Astrocyte of the cerebellum (primary cell): Measurements from ENCODE around the gene SLCO2B1.

Experiments used
- DNase-seq: peaks from one replicate; pipeline ENCODE4 v3.0.0-alpha.2; 2011; ENCODE audit warnings: low read depth
- H3K4me3 ChIP-seq: 2 replicates; pipeline ENCODE4 v1.5.1; 2011; ENCODE audit warnings: mild to moderate bottlenecking, low read depth, low read length, moderate library complexity
- in situ Hi-C: cut with HindIII; loops from 2 replicates; pipeline ENCODE4 v1.10.0; 2017; ENCODE audit warnings: low sequenced_read_pairs
- TF ChIP-seq, protein P1 (sequence below): IDR thresholded peaks from 2 replicates; pipeline ENCODE4 v1.5.1; 2012; ENCODE audit warnings: low read length, low read depth, moderate library complexity, mild to moderate bottlenecking; ENCODE audit errors: missing control alignments

SLCO2B1 gene

DNA sequence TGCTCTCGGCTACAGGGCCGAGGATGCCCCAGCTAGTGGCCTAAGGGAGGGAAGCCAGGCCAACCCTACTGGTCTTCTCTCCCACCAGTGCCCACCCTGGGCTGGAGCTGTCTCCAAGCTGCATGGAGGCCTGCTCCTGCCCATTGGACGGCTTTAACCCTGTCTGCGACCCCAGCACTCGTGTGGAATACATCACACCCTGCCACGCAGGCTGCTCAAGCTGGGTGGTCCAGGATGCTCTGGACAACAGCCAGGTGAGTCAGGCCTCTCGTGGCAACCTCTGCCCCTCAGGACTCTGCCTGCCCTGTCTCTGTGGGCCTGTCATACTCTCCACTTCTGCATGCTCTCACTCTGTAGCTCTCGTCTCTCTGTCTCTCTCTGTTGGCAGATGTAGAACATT is 45.5 kb downstream of the SLCO2B1 start:
- in situ Hi-C loops: no loop called here
- H3K4me3 ChIP-seq: no peak overlapping the region
- TF ChIP-seq, protein P1, sequence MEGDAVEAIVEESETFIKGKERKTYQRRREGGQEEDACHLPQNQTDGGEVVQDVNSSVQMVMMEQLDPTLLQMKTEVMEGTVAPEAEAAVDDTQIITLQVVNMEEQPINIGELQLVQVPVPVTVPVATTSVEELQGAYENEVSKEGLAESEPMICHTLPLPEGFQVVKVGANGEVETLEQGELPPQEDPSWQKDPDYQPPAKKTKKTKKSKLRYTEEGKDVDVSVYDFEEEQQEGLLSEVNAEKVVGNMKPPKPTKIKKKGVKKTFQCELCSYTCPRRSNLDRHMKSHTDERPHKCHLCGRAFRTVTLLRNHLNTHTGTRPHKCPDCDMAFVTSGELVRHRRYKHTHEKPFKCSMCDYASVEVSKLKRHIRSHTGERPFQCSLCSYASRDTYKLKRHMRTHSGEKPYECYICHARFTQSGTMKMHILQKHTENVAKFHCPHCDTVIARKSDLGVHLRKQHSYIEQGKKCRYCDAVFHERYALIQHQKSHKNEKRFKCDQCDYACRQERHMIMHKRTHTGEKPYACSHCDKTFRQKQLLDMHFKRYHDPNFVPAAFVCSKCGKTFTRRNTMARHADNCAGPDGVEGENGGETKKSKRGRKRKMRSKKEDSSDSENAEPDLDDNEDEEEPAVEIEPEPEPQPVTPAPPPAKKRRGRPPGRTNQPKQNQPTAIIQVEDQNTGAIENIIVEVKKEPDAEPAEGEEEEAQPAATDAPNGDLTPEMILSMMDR: no peak
- no peak for DNase-seq

GRCh38 chr11:75197512-75198277 is 46.8 kb downstream of the SLCO2B1 start:
- in situ Hi-C loops: no loop called here
- TF ChIP-seq, protein P1: no peak
- no peak for DNase-seq
- H3K4me3 ChIP-seq: no peak overlapping the region

DNA sequence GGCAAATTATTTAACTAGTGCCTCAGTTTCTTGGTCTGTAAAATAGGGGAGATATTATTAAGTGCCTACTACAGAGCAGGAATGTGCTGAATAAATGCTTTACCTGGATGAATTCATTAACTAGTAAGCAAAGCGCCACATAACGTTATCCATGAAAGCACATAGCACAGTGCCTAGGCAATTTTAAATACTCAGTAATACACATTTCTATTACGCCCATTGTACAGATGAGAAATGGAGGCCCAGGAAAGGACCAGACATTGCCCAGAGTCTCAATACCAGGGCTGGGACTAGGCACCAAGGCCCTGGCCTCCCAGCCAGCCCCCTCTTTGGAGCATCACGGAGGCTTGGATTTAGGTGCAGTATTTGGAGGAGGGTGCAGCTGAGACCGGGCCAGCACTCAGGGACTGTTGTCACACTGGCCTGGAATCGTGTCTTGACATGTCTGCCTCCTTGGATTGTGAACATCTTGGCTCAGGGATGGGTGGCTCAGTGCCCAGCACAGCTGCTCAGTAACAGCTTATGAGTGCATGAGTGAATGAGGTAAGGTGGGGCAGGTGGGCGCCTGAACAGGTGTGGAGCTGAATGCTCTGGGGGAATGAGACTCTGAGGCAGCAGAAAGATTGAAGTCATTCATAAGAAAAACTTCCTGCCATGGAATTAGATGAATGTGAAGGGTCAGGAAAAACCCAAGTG is 47.5 kb downstream of the SLCO2B1 start:
- DNase-seq: no peak
- TF ChIP-seq, protein P1: no peak
- in situ Hi-C loops: no loop called here
- H3K4me3 ChIP-seq: no peak overlapping the region

- in situ Hi-C loops: no loop called here
- no peak overlapping the region for H3K4me3 ChIP-seq
- DNase-seq: no peak
- TF ChIP-seq, protein P1: no peak
Measured at GRCh38 chr11:75199412-75199955, 48.6 kb downstream of the SLCO2B1 start.

GRCh38 chr11:75200051-75200450 is 49.1 kb downstream of the SLCO2B1 start:
- H3K4me3 ChIP-seq: no peak overlapping the region
- TF ChIP-seq, protein P1: no peak
- no peak for DNase-seq
- in situ Hi-C loops: loop anchor here (10.0 kb wide), 1 partner anchor 175 kb away; no protein-coding TSS in a partner anchor

- TF ChIP-seq, protein P1: no peak
- in situ Hi-C loops: loop anchor here (10.0 kb wide), 1 partner anchor 176 kb away; no protein-coding TSS in a partner anchor
Measured at GRCh38 chr11:75200531-75200930, 49.6 kb downstream of the SLCO2B1 start.

More at GRCh38 chr11:75200531-75200930, 49.6 kb downstream of the SLCO2B1 start:
- DNase-seq: no peak
- H3K4me3 ChIP-seq: no peak overlapping the region
